Endometrial microvascular endothelial cells (primary cell): ENCODE data around the gene SFXN2. TPM values are rescaled to one million over a fixed set of nuclear protein-coding genes. Genes with fewer than 3 reads are reported as not detected.

ENCODE experiments used
- in situ Hi-C: cut with HindIII; loops from 2 replicates; pipeline ENCODE4 v1.10.0; 2017; ENCODE audit warnings: low sequenced_read_pairs, low pct_unique_long_range_greater_than_20kb; ENCODE audit errors: inconsistent ontology term
- total RNA-seq: library from RNA; depleted of rRNA; stranded (reverse); fragments of >200 nt; gene quantifications from one replicate; pipeline ENCODE4 v1.2.3, GENCODE V29; 2015; ENCODE audit errors: inconsistent ontology term

Gene SFXN2
- total RNA-seq, 1 donor from 2014 or later: 10.5 TPM

- in situ Hi-C loops: no loop called here
Observed at GRCh38 chr10:102782673-102783551, 68.5 kb downstream of the SFXN2 start.

DNA sequence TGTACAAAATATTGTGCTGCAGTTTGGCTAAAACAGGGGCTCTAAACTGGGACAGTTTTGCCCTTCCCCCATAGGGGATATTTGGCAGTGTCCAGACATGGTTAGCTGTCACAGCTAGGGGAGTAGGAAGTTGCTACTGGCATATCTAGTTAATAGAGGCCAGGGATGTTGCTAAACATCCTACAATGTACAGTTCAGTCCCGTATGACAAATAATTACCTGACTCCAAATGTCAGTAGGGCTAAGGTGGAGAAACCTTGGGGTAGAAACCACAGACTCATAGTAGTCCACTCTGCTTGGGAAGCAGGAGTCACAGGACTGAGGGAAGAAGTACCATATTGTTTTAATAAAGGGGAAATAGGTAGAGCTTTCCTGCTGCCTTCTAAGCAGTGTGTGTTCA lies 69.1 kb downstream of the SFXN2 start:
- in situ Hi-C loops: no loop called here

DNA sequence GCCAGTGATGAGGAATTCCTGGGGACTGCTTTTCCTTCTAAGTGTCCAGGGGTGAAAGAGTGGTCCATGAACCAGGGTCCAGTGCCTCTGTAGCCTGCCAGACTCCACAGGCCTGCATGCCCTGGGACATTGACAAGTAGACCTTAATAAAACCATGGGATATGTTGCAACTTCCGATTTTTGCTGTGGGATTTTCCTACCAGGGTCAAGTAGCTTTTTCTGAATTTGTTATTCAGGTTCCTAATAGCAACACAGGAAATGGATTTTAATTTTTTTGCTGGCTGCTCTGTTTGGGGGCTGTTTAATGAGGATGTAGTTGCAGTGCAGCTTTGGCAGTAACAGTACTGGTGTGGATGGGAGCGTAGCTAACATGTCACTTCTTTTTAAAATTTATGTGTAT lies 71.4 kb downstream of the SFXN2 start:
- in situ Hi-C loops: no loop called here

GRCh38 chr10:102791754-102792395 lies 77.4 kb downstream of the SFXN2 start:
- in situ Hi-C loops: no loop called here

Other genes with a start within 250 kb of the SFXN2 start
- 209 TPM for gene ACTR1A, start 211.9 kb upstream of the SFXN2 start, total RNA-seq
- 7.6 TPM for gene SUFU, start 210.7 kb upstream of the SFXN2 start, total RNA-seq
- 161 TPM for gene TRIM8, start 70.2 kb upstream of the SFXN2 start, total RNA-seq
- gene ARL3, start 239 bp upstream of the SFXN2 start, total RNA-seq: 3.5 TPM
- 35.9 TPM for gene WBP1L, start 29.3 kb downstream of the SFXN2 start, total RNA-seq
- gene CYP17A1, start 122.8 kb downstream of the SFXN2 start, total RNA-seq: not detected
- 20.3 TPM for gene BORCS7, start 139.6 kb downstream of the SFXN2 start, total RNA-seq
- 0.65 TPM for gene AS3MT, start 154.8 kb downstream of the SFXN2 start, total RNA-seq
- 1.1 TPM for gene CNNM2, start 203.7 kb downstream of the SFXN2 start, total RNA-seq